Upper lobe of right lung (tissue), 1 donor: ENCODE data around the gene CLBA1. TPM values are rescaled to one million over a fixed set of nuclear protein-coding genes. Genes with fewer than 3 reads are reported as not detected.
A peak's percentile ranks its signal among the peaks of the same experiment; 100 is the strongest.

Experiments
- ATAC-seq: fragments of 200-7000 bp; cut with Tn5 transposase; one replicate; pipeline ENCODE4 v1.9.1; 2020; ENCODE audit warnings: mild to moderate bottlenecking, moderate library complexity
- DNase-seq: peaks from one replicate; pipeline ENCODE4 v3.0.0-alpha.2; 2020
- H3K27ac ChIP-seq: fragments of 200-600 bp; one replicate; pipeline ENCODE4 v1.8.0; 2022
- H3K27me3 ChIP-seq: fragments of 200-600 bp; one replicate; pipeline ENCODE4 v1.8.0; 2022; ENCODE audit warnings: mild to moderate bottlenecking
- H3K36me3 ChIP-seq: fragments of 200-600 bp; one replicate; pipeline ENCODE4 v1.8.0; 2022
- H3K4me1 ChIP-seq: fragments of 200-600 bp; one replicate; pipeline ENCODE4 v1.8.0; 2022
- H3K4me3 ChIP-seq: fragments of 200-600 bp; one replicate; pipeline ENCODE4 v1.8.0; 2022; ENCODE audit warnings: mild to moderate bottlenecking
- H3K9me3 ChIP-seq: fragments of 200-600 bp; one replicate; pipeline ENCODE4 v1.8.0; 2022
- intact Hi-C: fragments of 100-400 bp; cut with DNase I; formaldehyde crosslinking; loops from one replicate; pipeline ENCODE4 v1.11.0; 2022
- total RNA-seq: library from RNA; stranded (reverse); fragmentation: NEBNext Ultra II Directional; extraction: Animal tissue kit (Norgen Biotek cat#: 25700); gene quantifications from one replicate; pipeline ENCODE4 v1.2.1, GENCODE V29; 2021
- TF ChIP-seq, protein P1 (sequence below): fragments of 200-600 bp; IDR thresholded peaks from one replicate; pipeline ENCODE4 v1.8.0; 2022; ENCODE audit warnings: antibody characterized with exemption
- donor health status: DM: no; HTN: yes; CAD: no; lungs with severe emphysema.

The CLBA1 gene
- total RNA-seq, 1 donor from 2014 or later = 6.9 TPM

- intact Hi-C loops = no loop called here
- no peaks in the 10 kb centered on the region for H3K9me3 ChIP-seq
- DNase-seq (no peak), ATAC-seq (no peak)
- no peak overlapping the region for H3K27ac ChIP-seq
- H3K4me1 ChIP-seq = no peaks in the 10 kb centered on the region
- H3K4me3 ChIP-seq = no peak overlapping the region
- H3K27me3 ChIP-seq = no peaks in the 10 kb centered on the region
- no peaks in the 10 kb centered on the region for H3K36me3 ChIP-seq
- TF ChIP-seq, protein P1, sequence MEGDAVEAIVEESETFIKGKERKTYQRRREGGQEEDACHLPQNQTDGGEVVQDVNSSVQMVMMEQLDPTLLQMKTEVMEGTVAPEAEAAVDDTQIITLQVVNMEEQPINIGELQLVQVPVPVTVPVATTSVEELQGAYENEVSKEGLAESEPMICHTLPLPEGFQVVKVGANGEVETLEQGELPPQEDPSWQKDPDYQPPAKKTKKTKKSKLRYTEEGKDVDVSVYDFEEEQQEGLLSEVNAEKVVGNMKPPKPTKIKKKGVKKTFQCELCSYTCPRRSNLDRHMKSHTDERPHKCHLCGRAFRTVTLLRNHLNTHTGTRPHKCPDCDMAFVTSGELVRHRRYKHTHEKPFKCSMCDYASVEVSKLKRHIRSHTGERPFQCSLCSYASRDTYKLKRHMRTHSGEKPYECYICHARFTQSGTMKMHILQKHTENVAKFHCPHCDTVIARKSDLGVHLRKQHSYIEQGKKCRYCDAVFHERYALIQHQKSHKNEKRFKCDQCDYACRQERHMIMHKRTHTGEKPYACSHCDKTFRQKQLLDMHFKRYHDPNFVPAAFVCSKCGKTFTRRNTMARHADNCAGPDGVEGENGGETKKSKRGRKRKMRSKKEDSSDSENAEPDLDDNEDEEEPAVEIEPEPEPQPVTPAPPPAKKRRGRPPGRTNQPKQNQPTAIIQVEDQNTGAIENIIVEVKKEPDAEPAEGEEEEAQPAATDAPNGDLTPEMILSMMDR = no peak
These were observed 30.7 kb upstream of the CLBA1 start for GRCh38 chr14:104954746-104955395.

DNA sequence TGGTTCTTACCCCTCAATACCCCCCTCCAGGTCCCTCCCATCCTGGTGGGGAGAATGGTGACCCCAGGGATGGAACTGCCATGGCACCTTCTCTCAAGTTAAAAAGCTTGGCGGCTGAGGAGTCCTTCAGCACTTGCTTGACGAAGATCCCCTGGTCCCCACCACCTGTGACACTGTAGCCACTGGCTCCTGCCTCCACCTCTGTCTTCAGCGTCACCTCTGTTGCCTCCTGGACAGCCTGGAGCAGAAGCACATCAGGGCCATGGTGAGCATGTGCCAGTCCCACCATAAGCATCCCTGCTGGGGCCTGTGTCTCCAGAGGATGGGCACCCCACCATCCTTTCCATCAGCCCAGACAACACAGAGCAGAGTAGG lies 30.2 kb upstream of the CLBA1 start:
- TF ChIP-seq, protein P1 = no peak
- no peaks in the 10 kb centered on the region for H3K27me3 ChIP-seq
- no peaks in the 10 kb centered on the region for H3K36me3 ChIP-seq
- intact Hi-C loops = no loop called here
- no peak for DNase-seq
- H3K4me1 ChIP-seq = no peaks in the 10 kb centered on the region
- ATAC-seq = peak; percentile 17
- no peak overlapping the region for H3K4me3 ChIP-seq
- H3K27ac ChIP-seq = no peak overlapping the region
- H3K9me3 ChIP-seq = no peaks in the 10 kb centered on the region

GRCh38 chr14:104956290-104956890 lies 29.2 kb upstream of the CLBA1 start:
- no peaks in the 10 kb centered on the region for H3K27me3 ChIP-seq
- no peak overlapping the region for H3K27ac ChIP-seq
- no peak for DNase-seq
- intact Hi-C loops = no loop called here
- no peak overlapping the region for H3K4me3 ChIP-seq
- no peaks in the 10 kb centered on the region for H3K4me1 ChIP-seq
- H3K36me3 ChIP-seq = no peaks in the 10 kb centered on the region
- peak; percentile 17 for ATAC-seq
- no peaks in the 10 kb centered on the region for H3K9me3 ChIP-seq
- TF ChIP-seq, protein P1 = no peak

DNA sequence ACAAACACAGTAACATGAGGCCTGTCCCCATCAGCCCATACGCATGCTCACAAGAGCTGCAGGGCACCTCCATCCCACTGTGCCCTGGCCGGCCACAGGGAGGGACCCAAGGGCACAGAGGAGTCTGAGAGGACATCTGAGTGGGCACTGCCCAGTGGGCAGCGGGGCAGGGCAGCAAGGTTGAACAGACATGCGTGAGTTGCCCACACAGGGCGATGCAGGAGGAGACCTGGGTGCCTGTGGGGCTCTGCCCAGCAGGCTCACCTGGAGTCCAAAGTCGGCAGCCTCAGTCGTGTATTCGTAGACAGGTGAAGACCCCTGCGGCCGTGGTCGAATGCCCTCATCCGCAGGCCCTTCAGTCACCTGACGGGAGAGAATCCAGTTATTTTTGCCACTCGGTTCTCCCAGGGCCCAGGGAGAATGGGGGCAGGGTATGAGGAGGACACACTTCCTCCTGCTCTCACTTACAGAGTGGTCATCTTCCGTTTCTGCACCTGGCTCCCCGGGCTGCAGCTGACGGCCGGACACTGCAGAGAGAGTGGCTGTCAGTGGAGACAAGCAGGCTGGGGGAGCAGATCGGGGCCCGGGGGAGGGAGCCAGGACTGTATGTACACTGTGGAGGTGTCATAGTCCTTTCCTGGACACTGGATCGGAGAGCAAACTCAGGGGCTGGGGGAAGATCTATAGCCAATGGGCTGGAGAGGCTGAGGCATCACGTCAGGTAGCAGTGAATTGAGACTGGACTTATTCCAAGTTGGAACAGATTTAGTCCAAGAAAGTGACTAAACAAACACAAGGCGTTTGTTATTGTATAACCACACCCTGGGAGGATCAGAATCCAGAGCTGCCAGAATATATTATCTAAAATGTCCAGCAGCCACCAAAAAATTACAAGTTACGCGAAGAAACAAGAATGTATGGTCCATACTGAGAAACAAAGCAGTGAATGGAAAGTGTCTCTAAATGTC lies 28.2 kb upstream of the CLBA1 start:
- Histone ChIP-seq H3K9me3 (no peaks in the 10 kb centered on the region), H3K27me3 (no peaks in the 10 kb centered on the region), H3K36me3 (no peaks in the 10 kb centered on the region), H3K27ac (no peak overlapping the region), H3K4me3 (no peak overlapping the region), H3K4me1 (no peaks in the 10 kb centered on the region)
- TF ChIP-seq, protein P1 = no peak
- intact Hi-C loops = no loop called here
- ATAC-seq (peak; percentile 28), DNase-seq (no peak)

- TF ChIP-seq, protein P1 = no peak
- intact Hi-C loops = no loop called here
- peaks cover 25% of the 10 kb centered on the region for H3K4me1 ChIP-seq
- no peak for DNase-seq
- no peaks in the 10 kb centered on the region for H3K36me3 ChIP-seq
- peaks cover 10% of the 10 kb centered on the region for H3K27me3 ChIP-seq
- H3K27ac ChIP-seq = no peak overlapping the region
- H3K4me3 ChIP-seq = no peak overlapping the region
- no peak for ATAC-seq
- no peaks in the 10 kb centered on the region for H3K9me3 ChIP-seq
These were observed 21.0 kb upstream of the CLBA1 start for GRCh38 chr14:104964546-104964945.
